Measurements from ENCODE around the gene SHTN1.

The SHTN1 gene

GRCh38 chr10:116989439-116989838 is 15.5 kb downstream of the SHTN1 start:
- no peak for DNase-seq (ENCODE audit: low read depth)
- no peak overlapping the region for H3K4me3 ChIP-seq (ENCODE audit: low read depth, low read length)
- no peak for TF ChIP-seq CTCF (IDR thresholded peaks at IDR 0.05; ENCODE audit: insufficient read depth, low read depth, low read length, missing control alignments)

DNA sequence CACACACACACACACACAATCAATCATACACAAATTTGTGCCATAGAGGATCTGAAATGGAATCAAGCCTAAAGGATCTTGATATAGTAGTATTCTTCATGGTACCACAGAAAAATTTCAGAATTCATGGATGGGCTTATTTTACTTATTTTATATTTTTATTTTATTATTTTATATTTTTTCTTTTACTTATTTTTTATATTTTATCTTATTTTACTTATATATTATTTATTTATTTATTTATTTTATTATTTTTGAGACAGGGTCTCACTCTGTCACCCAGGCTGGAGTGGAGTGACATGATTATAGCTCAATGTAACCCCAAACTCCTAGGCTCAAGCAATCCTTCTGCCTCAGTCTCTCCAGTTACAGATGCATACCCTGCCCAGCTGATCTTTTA is 16.7 kb downstream of the SHTN1 start:
- DNase-seq (ENCODE audit: low read depth), result no peak
- H3K4me3 ChIP-seq (ENCODE audit: low read depth, low read length), result no peak overlapping the region
- no peak for TF ChIP-seq CTCF (IDR thresholded peaks at IDR 0.05; ENCODE audit: insufficient read depth, low read depth, low read length, missing control alignments)

GRCh38 chr10:116985611-116986010 is 19.4 kb downstream of the SHTN1 start:
- no peak for TF ChIP-seq CTCF (IDR thresholded peaks at IDR 0.05; ENCODE audit: insufficient read depth, low read depth, low read length, missing control alignments)
- DNase-seq (ENCODE audit: low read depth), result no peak
- no peak overlapping the region for H3K4me3 ChIP-seq (ENCODE audit: low read depth, low read length)

DNA sequence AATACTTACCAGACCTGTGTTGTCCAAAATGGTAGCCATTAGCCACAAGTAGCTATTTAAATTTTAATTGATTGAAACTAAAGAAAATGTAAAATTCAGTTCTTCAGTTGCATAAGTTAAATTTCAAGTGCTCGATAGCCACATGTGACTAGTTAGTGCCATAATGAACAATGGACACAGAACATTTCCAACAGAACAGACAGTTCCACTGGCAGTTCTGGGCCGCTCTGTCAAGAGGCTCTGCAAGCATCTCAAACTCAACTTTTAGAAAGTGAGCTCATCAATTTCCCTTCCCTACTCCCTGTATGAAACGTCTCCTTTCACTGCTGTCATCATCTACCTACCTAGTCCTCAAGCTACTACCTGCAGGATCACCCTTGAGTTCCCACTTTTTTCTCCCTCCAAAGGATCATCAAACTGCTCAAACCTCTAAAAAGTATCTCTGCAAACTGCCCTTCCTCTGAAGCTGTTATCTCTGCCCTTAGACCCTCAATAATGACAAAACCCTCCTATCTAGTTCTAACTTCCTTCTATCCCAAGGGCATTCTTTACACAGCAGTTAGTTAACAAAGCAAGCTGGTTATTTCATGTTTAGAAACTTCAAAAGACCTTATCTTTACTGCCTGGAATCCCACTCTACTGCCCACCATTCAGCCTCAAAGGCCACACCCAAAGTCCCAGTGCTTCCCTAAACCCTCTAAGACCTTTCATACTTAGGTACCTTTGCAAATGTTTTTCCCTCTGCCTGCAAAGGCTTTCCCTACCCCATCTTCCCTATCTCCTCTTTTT is 20.6 kb downstream of the SHTN1 start:
- TF ChIP-seq CTCF (IDR thresholded peaks at IDR 0.05; ENCODE audit: insufficient read depth, low read depth, low read length, missing control alignments), result no peak
- no peak overlapping the region for H3K4me3 ChIP-seq (ENCODE audit: low read depth, low read length)
- DNase-seq (ENCODE audit: low read depth), result no peak

DNA sequence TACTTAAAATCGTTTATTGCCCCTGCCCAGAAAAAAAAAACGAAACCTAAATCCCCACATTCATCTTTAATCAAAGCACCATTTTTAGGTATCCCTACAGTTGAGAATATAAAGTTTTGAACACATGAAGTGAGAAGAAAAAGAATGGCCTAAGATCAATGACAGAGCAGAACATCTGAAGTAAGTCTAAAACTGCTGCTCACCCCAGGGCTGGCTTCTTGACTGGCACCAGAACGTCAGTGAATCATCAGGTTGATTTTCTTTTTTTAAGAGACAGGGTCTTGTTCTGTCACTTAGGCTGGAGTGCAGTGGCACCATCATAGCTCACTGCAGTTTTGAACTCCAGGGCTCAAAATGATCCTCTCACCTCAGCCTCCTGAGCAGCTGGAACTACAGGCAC is 24.9 kb downstream of the SHTN1 start:
- no peak for TF ChIP-seq CTCF (IDR thresholded peaks at IDR 0.05; ENCODE audit: insufficient read depth, low read depth, low read length, missing control alignments)
- H3K4me3 ChIP-seq (ENCODE audit: low read depth, low read length), result no peak overlapping the region
- no peak for DNase-seq (ENCODE audit: low read depth)

- no peak for DNase-seq (ENCODE audit: low read depth)
- H3K4me3 ChIP-seq (ENCODE audit: low read depth, low read length), result no peak overlapping the region
- TF ChIP-seq CTCF (IDR thresholded peaks at IDR 0.05; ENCODE audit: insufficient read depth, low read depth, low read length, missing control alignments), result no peak
Measured at GRCh38 chr10:116978901-116979300, 26.1 kb downstream of the SHTN1 start.

GRCh38 chr10:116974456-116975005 is 30.5 kb downstream of the SHTN1 start:
- no peak for TF ChIP-seq CTCF (IDR thresholded peaks at IDR 0.05; ENCODE audit: insufficient read depth, low read depth, low read length, missing control alignments)
- DNase-seq (ENCODE audit: low read depth), result no peak
- no peak overlapping the region for H3K4me3 ChIP-seq (ENCODE audit: low read depth, low read length)
